ENCODE measurements around the gene SERINC5.

Gene SERINC5

GRCh38 chr5:80234116-80234948 is 21.5 kb downstream of the SERINC5 start:
- POLR2A ChIA-PET, result no interaction called here
- no peak overlapping the region for H3K4me3 ChIP-seq (ENCODE audit: low read depth, low read length)
- no peak for DNase-seq (ENCODE audit: low read depth, low spot score)
- CTCF ChIA-PET, result no interaction called here
- no peak for TF ChIP-seq CTCF (IDR thresholded peaks at IDR 0.05; ENCODE audit: insufficient read depth, low read length, missing control alignments)

- ChIA-PET POLR2A (interaction anchor here (0.6 to 1.9 kb wide), 2 partner anchors 15 to 119 kb away, joined by 4 to 7 read pairs; no protein-coding TSS in a partner anchor), CTCF (interaction anchor here (0.9 kb wide), 1 partner anchor 39 kb away, joined by 3 read pairs; no protein-coding TSS in a partner anchor)
- TF ChIP-seq CTCF (IDR thresholded peaks at IDR 0.05; ENCODE audit: insufficient read depth, low read length, missing control alignments), result no peak
- DNase-seq (ENCODE audit: low read depth, low spot score), result no peak
- no peak overlapping the region for H3K4me3 ChIP-seq (ENCODE audit: low read depth, low read length)
These were observed 24.2 kb downstream of the SERINC5 start for GRCh38 chr5:80231693-80232092.

GRCh38 chr5:80231243-80231642 is 24.6 kb downstream of the SERINC5 start:
- H3K4me3 ChIP-seq (ENCODE audit: low read depth, low read length), result no peak overlapping the region
- POLR2A ChIA-PET, result interaction anchor here (0.6 to 1.9 kb wide), 3 partner anchors 13 to 118 kb away, joined by 3 to 7 read pairs (median 4); no protein-coding TSS in a partner anchor
- TF ChIP-seq CTCF (IDR thresholded peaks at IDR 0.05; ENCODE audit: insufficient read depth, low read length, missing control alignments), result no peak
- CTCF ChIA-PET, result interaction anchor here (0.9 kb wide), 1 partner anchor 39 kb away, joined by 3 read pairs; no protein-coding TSS in a partner anchor
- DNase-seq (ENCODE audit: low read depth, low spot score), result peak; percentile 34

- POLR2A ChIA-PET, result interaction anchor here (0.6 kb wide), 1 partner anchor 12 kb away, joined by 3 read pairs; no protein-coding TSS in a partner anchor
- CTCF ChIA-PET, result interaction anchor here (1.0 kb wide), 1 partner anchor 139 kb away, joined by 4 read pairs; no protein-coding TSS in a partner anchor
- no peak overlapping the region for H3K4me3 ChIP-seq (ENCODE audit: low read depth, low read length)
- no peak for DNase-seq (ENCODE audit: low read depth, low spot score)
- no peak for TF ChIP-seq CTCF (IDR thresholded peaks at IDR 0.05; ENCODE audit: insufficient read depth, low read length, missing control alignments)
These were observed 25.4 kb downstream of the SERINC5 start for GRCh38 chr5:80230269-80230992.

GRCh38 chr5:80229902-80230255 is 26.0 kb downstream of the SERINC5 start:
- ChIA-PET POLR2A (no interaction called here), CTCF (interaction anchor here (1.0 kb wide), 1 partner anchor 138 kb away, joined by 4 read pairs; no protein-coding TSS in a partner anchor)
- no peak for TF ChIP-seq CTCF (IDR thresholded peaks at IDR 0.05; ENCODE audit: insufficient read depth, low read length, missing control alignments)
- no peak for DNase-seq (ENCODE audit: low read depth, low spot score)
- H3K4me3 ChIP-seq (ENCODE audit: low read depth, low read length), result no peak overlapping the region
